NCI-H345 (cell line): ENCODE data around the gene ACRBP.

Experiments used
- DNase-seq: peaks from one replicate; lab custom pipeline; 2025; lab: John Stamatoyannopoulos, UW

Gene ACRBP

DNA sequence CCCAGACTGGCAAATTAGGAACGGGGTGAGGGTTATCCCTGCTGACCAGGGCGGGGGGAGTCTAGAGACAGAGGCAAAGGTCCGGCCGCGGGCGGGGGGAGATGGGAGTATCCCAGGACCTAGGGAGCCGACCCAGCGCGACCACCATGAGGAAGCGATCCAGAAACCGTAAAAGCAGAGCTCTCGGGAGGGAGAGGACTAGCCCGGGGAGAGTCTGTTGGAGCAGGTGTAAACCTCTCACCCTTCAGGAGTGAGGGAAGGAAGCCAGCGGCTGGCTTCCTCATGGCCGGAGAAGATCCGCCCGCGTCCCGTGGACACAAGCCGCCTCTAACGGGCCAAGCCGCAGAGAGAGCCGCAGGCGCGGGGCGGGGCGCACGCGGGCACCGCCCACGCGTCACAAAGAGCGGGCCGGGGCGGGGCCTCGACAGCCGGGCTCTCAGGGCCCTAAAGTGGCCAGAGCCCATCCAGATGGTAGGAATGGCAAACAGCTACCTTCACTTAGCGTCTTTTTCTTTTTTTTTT is at the start of gene ACRBP:
Gene ACRBP (minus strand): TSS at position 350 of the 522 bp plus-strand sequence. CDS start 66 bp downstream, at position 284.
- DNase-seq, result no peak

DNA sequence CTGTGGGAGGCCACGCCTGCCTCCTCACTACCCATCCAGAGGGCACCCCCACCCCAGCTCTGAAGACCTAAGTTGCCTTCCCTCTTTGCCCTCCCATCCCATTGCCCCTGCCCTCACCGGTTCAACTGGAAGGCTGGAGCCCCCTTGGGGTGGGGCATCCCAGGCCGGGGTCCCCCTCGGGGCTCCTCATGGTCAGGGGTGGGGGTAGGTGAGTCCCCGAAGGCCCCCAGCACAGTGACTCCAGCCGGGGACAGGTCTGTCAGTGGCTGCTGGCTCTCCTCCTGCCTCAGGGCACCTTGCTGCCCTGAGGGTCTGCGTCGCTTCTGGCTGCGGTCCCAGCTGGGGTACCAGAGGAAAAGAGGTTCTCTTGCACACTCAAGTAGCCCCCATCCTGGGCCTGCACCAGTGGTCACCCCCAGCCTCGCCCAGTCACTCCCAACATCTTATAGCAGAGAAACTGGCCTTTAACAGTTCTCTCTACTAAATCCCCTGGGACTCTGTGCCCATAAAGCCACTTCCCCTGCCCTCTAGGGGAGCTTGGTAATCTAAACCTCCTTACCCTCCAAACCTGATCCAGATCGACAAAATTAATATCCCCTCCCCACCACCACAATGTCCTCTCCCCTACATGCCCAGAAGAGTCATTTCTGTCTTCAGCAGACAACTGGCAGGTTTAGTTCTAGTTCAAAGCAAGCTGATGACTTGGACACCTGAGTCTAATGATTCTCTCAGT is 48.2 kb upstream of the ACRBP start:
- DNase-seq, result no peak

DNA sequence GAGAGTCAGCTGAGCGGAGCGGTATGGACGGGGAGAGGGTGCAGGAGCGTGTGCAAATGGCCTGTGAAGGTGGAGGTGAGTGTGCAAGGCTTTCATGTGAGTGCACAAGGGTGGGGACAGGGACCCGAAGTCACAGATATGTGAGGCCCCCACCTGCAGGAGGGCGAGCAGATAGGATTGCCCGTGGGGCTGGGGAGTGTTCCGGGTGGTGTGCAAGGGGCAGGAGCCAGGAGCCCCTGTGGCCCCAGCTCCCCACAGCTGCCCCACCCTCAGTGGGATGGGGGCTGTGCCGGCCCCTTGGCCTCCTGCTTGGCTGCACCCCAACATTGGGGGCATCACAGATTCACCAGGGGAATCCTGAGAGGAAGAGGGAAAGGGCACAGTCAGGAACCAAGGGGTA is 47.5 kb upstream of the ACRBP start:
- DNase-seq, result no peak

- no peak for DNase-seq
These were observed 46.7 kb upstream of the ACRBP start for GRCh38 chr12:6693832-6694355.

- no peak for DNase-seq
These were observed 45.7 kb upstream of the ACRBP start for GRCh38 chr12:6692888-6693287.

- DNase-seq, result no peak
These were observed 44.2 kb upstream of the ACRBP start for GRCh38 chr12:6691473-6691872.

DNA sequence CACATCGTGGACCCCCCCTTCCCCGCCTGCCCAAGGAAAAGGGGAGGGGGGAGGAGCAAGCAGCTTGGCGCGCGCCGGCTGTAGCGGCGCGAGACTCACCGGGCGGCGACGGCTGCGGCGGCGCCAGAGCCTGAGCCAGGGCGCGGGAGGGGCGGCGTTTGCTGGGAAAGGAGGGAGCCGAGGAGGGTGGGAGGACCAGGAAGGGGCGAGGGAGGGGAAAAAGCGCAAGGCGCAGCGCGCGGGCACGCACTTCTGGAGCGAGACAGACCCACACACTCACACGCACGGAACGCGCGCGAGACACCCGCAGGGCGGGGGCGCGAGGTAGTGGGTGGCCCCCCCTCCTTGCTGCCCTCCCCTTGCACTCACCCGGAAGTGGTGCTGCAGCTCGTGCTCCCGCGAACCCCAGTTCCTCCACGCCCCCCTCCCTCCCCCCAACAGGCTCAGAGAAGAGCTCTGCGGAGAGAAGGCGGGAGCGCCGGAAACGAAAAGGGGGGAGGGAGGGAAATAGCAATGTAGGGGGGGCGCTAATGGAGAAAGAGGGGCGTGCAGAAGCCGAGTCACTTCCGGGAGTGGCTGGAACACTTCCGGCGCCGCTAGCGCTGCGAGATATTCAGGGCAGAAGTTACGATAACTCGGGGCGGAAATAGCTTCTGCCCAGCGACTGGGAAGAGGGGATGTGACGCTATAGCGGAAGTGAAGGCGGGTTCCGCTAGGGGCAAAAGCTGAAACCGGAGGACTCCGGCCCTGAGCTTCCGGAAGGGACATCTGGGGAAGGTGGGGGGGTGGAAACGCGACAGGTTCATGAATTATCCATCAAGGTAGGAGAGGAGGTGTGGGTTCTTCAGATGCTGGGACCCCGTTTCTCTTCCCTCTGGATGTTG is 42.0 kb upstream of the ACRBP start, which contains the start of gene ZNF384:
Gene ZNF384 (minus strand): TSS at position 377 of the 884 bp plus-strand sequence. CDS start 9,855 bp downstream, outside the sequence.
- DNase-seq, result peak; percentile 99

DNA sequence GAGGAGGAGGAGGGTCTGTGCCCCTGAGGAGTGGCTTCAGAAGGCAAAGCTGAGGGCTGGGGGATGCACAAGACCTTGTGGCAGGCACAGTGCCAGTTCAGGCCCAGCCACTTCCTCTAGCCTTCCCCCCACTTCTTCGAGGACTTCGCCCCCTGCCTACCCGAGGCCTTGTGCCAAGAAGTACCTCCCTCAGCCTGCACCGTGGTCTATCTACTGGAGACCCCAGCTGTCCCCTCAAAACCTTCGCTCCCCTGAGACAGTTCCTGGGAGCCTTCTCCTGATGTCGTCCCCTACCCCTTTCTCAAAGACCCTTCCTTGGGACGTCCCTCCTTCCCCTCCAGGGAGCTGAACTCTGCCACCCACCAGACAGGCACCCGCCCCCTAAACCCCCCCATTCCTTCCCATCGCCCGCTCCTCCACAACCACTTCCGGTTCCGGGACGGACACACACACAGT is 41.3 kb upstream of the ACRBP start:
- DNase-seq, result no peak

DNA sequence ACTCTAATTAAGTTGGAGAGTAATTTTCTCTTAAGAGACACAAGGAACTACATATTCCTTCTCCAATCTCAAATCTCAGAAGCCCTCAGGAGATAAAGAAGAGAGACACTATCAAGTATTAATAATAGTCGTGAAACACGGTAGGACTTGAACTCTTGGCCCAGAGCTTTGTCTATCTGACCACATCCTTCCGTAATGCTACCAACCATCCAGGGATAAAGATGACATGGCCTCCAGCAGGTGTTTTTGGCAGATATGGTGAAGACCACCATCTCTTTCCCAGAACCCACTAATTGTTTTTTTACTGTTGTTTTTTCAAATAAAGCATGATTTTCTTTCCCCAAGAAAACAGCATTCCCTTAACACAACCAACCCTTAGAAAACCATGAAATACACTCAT is 38.6 kb upstream of the ACRBP start:
- no peak for DNase-seq

GRCh38 chr12:6684609-6685008 is 37.4 kb upstream of the ACRBP start:
- peak; percentile 26 for DNase-seq

DNA sequence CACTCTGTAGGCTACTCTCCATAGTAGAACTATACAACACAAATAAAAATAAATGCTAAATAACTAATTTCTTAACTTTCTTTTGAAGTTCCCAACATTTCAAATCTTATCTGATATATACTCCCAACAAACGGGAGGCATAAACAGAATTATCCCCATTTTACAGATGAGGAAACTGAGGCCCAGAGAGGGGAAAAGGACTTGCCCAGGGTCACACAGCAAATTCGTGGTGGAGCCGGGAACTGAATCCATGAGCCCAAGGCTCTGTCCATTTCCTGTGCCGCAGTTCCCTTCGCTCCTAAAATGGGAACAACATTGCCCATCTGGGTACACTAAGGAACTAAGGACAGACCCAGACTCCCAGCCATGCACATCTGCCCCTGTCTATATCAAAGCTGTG is 29.7 kb upstream of the ACRBP start:
- DNase-seq, result no peak

GRCh38 chr12:6672143-6672542 is 24.9 kb upstream of the ACRBP start:
- DNase-seq, result no peak

DNA sequence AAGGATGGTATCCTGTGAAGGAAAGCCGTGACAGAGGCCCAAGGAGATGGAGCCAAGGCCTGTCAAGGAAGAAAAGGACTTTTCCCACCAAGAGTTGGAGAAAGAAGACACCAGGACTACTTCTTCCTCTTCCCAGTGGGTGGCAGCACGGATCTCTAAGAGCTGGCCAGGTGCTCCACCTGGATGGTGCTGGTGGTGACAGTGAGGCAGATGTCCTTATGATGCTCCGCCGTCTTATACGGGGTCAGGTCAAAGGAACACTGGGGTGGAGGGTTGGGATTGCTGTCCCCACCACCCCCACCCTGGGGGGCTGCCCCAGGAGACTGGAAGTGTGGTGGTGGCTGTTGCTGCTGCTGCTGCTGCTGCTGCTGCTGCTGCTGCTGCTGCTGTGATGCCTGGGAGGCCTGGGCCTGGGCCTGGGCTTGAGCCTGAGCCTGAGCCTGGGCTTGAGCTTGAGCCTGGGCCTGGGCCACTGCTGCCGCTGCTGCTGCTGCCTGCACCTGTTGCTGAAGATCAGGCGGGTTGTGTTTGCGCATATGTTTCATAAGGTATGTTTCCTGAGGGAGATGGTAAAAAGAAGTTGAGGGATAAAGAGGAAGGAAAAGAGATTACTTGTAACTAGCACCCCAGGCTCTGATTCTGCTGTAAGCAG is 20.5 kb upstream of the ACRBP start:
- no peak for DNase-seq

DNA sequence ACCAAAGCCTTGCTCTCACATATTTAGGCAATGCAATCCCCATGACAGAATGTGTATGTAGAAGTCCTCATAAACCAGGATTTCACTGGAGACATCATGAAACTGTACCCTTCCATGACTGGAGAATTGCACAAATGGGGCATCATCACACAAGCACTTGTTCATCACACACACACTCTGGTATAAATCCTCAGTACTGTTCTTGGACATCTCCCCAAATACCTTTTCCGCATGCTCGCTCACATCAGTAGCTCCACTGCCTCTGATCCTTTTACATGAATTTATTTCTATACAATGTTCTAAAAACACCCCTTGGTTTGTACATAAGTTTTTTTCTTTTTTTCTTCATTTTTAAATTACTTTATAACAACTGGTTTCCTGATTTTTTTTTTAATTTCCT is 19.0 kb upstream of the ACRBP start:
- no peak for DNase-seq

- DNase-seq, result no peak
These were observed 17.7 kb upstream of the ACRBP start for GRCh38 chr12:6664902-6665301.

DNA sequence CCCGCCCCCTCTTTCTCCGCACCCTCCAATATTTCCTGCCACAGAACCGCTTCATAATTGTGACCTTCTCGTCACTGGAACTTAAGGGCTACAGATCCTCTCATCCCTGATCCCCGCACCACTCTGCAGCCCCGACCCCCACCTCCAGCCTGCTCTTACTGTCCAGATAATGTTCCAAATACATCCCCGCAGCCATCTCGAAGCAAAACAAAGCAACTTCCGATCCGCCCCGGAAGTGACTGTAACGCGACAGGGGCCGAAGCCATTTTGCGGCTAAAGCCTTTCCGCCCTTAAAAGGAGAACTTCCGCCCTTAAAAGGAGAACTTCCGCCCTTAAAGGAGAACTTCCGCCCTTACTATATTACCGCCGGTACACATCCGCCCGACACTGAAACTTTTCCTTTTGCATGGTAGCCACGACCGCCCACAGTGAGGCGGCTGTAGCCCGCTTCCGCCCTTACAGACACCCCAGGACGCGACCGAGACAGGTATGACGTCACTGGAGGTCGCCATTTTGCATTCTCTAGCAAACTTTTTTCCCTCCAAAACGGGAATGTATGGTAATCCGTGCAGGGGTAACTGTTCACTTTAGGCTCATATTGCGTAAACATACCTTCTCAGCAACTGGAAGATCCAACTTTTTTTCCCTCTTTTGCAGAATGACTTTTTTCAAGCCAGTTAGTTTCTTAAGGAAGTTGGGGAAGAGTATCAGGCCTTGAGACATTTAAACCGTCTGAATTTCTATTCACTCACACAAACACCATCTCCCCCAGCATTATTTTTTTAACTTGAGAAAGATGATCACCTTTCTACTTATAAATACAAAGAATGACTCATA is 15.9 kb upstream of the ACRBP start, which contains the start of gene ING4:
Gene ING4 (minus strand): TSS at position 214 of the 837 bp plus-strand sequence. CDS start 18 bp downstream, at position 196.
- DNase-seq, result peak; percentile 99

- DNase-seq, result no peak
These were observed 15.3 kb upstream of the ACRBP start for GRCh38 chr12:6662602-6662905.

DNA sequence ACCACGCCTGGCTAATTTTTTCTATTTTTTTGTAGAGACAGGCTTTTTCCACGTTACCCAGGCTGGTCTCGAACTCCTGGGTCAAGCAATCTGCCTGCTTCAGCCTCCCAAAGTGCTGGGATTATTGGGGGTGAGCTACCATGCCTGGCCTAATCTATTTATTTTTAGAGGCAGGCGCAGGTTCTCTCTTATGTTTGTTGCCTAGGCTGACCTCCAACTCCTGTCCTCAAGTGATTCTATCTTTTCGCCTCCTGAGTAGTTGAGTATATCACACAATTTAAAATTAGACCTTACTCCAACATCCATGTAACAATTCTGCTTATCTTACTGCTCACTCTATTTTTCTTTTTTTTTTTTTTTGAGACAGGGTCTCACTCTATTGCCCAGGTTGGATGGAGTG is 6.8 kb upstream of the ACRBP start:
- DNase-seq, result no peak

DNA sequence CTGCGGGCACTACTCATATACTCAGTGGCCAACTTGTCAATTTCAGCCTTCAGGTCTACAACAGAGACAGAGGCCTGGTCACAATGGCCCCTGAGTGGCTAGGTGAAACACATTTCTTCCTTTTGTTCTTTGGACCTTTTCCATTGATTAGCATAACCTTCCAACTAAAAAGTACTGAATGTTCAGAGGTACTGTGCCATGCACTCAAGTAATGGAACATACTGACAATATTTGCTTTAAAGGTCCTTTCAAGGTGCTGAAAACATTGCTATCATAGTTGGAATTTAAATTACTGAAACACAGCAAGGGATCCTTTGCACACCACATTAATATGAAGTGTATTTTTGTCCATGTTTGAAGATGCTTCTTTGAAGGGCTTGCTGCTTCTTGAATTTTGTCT is 6.1 kb upstream of the ACRBP start:
- DNase-seq, result no peak

DNA sequence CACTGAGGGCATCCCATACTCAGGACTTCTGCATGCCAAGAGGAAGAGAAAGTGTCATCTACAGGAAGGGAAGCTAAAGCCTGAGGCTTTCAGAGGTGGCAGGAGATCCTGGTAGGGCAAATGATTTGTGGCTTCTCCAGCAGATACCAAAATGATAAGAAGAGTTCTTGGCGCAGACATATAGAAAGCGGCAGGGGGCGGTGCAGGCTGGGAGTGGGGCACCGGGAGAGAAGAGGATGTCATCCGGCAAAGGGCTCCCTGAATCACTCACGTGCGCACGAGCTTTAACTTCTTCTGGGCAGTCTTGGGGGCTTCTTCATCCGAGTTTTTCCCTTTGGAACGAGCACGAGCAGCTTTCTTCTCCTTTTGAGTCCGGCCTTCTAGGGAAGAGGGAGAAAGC is 5.2 kb upstream of the ACRBP start:
- no peak for DNase-seq

DNA sequence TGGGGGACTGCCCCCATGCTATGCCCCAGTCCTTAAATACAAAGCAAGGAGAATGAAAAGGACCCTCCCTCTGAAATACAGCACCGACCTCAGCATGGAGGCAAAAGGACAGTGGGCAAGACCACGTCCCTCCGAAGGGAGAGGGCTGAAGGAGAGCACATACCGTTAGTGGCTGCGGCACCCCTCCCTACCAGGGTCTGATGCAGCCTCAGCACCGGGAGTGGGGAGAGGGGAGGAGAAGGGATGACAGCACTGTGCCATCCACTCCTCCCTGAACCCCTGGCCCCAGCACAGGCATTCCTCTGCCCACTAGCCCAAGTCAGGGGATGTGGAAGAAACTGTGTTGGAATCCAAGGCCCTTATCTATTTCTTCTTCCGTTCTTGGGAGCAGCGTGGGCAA is 3.6 kb upstream of the ACRBP start:
- DNase-seq, result no peak
